OCI-LY7 (cell line): Measurements from ENCODE around the gene DDX43.

Source experiments
- EZH2phosphoT487 ChIP-seq: fragments of 200-600 bp; sonication (generic); IDR thresholded peaks from 2 replicates; pipeline ENCODE4 v1.6.1; 2018; ENCODE audit warnings: low read depth, borderline replicate concordance, mild to moderate bottlenecking, mixed run types, antibody characterized with exemption, low read length, moderate library complexity, mixed read lengths
- TF ChIP-seq, protein P1 (sequence below): fragments of 200-600 bp; sonication (generic); conservative IDR thresholded peaks from 2 replicates; pipeline ENCODE4 v1.5.1; 2014; ENCODE audit warnings: mild to moderate bottlenecking, antibody characterized with exemption, low read length, moderate library complexity, mixed read lengths

- TF ChIP-seq EZH2phosphoT487 = no peak
- TF ChIP-seq, protein P1, sequence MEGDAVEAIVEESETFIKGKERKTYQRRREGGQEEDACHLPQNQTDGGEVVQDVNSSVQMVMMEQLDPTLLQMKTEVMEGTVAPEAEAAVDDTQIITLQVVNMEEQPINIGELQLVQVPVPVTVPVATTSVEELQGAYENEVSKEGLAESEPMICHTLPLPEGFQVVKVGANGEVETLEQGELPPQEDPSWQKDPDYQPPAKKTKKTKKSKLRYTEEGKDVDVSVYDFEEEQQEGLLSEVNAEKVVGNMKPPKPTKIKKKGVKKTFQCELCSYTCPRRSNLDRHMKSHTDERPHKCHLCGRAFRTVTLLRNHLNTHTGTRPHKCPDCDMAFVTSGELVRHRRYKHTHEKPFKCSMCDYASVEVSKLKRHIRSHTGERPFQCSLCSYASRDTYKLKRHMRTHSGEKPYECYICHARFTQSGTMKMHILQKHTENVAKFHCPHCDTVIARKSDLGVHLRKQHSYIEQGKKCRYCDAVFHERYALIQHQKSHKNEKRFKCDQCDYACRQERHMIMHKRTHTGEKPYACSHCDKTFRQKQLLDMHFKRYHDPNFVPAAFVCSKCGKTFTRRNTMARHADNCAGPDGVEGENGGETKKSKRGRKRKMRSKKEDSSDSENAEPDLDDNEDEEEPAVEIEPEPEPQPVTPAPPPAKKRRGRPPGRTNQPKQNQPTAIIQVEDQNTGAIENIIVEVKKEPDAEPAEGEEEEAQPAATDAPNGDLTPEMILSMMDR = no peak
These were observed 3.0 kb upstream of the DDX43 start for GRCh38 chr6:73391675-73392074.
